IMR-90 (cell line): ENCODE results near the gene JPH3. TPM values are rescaled to one million over a fixed set of nuclear protein-coding genes. Genes with fewer than 3 reads are reported as not detected.

Source experiments
- ATAC-seq: fragments of 200-7000 bp; cut with Tn5 transposase; 2 replicates; pipeline ENCODE4 v1.9.1; 2020; ENCODE audit warnings: low read depth, mild to moderate bottlenecking, moderate library complexity
- BruUV-seq: library from RNA; stranded (reverse); fragments of 400-500 nt; replicated peaks from 2 replicates; lab custom pipeline; 2021; lab: Mats Ljungman, UMichigan
- CTCF ChIA-PET: fragments of 300-600 bp; formaldehyde crosslinking; extraction: SDS; loops from one replicate; lab custom pipeline; 2021; ENCODE audit warnings: antibody characterized with exemption; lab: Yijun Ruan, JAX
- POLR2A ChIA-PET: fragments of 300-600 bp; sonication (Branson Sonifier 250); formaldehyde crosslinking; loops from one replicate; lab custom pipeline; 2022; ENCODE audit warnings: antibody characterized with exemption; ENCODE audit not compliant: unreplicated experiment; lab: Charles Lee
- DNase-seq: peaks from one replicate; pipeline ENCODE4 v3.0.0; 2013
- H2AFZ ChIP-seq: replicated peaks from 2 replicates; pipeline ENCODE3; 2013; ENCODE audit warnings: low read length, mild to moderate bottlenecking; ENCODE audit not compliant: poor library complexity
- H2AK5ac ChIP-seq: 2 replicates; pipeline ENCODE4 v1.6.1; 2013; ENCODE audit warnings: low read depth, low read length, inconsistent platforms
- H2AK9ac ChIP-seq: replicated peaks from 2 replicates; pipeline ENCODE3; 2013; ENCODE audit warnings: mild to moderate bottlenecking, low read depth, low read length, moderate library complexity; ENCODE audit not compliant: poor library complexity
- H2BK120ac ChIP-seq: 2 replicates; pipeline ENCODE4 v1.6.1; 2013; ENCODE audit warnings: low read depth, low read length, inconsistent platforms
- H2BK15ac ChIP-seq: 3 replicates; pipeline ENCODE4 v1.6.1; 2013; ENCODE audit warnings: low read depth, low read length, inconsistent platforms
- H2BK20ac ChIP-seq: 2 replicates; pipeline ENCODE4 v1.6.1; 2013; ENCODE audit warnings: low read depth, mild to moderate bottlenecking, inconsistent platforms, low read length, moderate library complexity
- H2BK5ac ChIP-seq: 2 replicates; pipeline ENCODE4 v1.6.1; 2013; ENCODE audit warnings: mild to moderate bottlenecking, low read depth, low read length, inconsistent platforms; ENCODE audit not compliant: poor library complexity, severe bottlenecking
- H3K14ac ChIP-seq: replicated peaks from 2 replicates; pipeline ENCODE4 v1.6.1; 2013; ENCODE audit warnings: low read depth, low read length, inconsistent platforms
- H3K18ac ChIP-seq: 2 replicates; pipeline ENCODE4 v1.6.1; 2013; ENCODE audit warnings: low read depth, low read length, control low read depth
- H3K23ac ChIP-seq: 2 replicates; pipeline ENCODE4 v1.6.1; 2013; ENCODE audit warnings: low read depth, low read length, inconsistent platforms
- H3K27ac ChIP-seq: 2 replicates; pipeline ENCODE4 v1.5.1; 2013; ENCODE audit warnings: mild to moderate bottlenecking, control low read depth, low read length; ENCODE audit not compliant: insufficient read depth
- H3K27me3 ChIP-seq: 2 replicates; pipeline ENCODE4 v1.6.1; 2013; ENCODE audit warnings: low read length; ENCODE audit not compliant: control insufficient read depth, insufficient read depth
- H3K36me3 ChIP-seq: 2 replicates; pipeline ENCODE4 v1.6.1; 2013; ENCODE audit warnings: low read length, mixed read lengths; ENCODE audit not compliant: control insufficient read depth, insufficient read depth
- H3K4ac ChIP-seq: 2 replicates; pipeline ENCODE4 v1.6.1; 2013; ENCODE audit warnings: low read depth, low read length, inconsistent platforms
- H3K4me1 ChIP-seq: 2 replicates; pipeline ENCODE4 v1.6.1; 2013; ENCODE audit warnings: low read length, mixed read lengths; ENCODE audit not compliant: control insufficient read depth, insufficient read depth
- H3K4me2 ChIP-seq: 2 replicates; pipeline ENCODE4 v1.6.1; 2013; ENCODE audit warnings: low read depth, mild to moderate bottlenecking, control low read depth, low read length, moderate library complexity
- H3K4me3 ChIP-seq: 2 replicates; pipeline ENCODE4 v1.5.1; 2013; ENCODE audit warnings: low read depth, mild to moderate bottlenecking, control low read depth, low read length, moderate library complexity; ENCODE audit not compliant: insufficient read depth
- H3K56ac ChIP-seq: 2 replicates; pipeline ENCODE4 v1.6.1; 2013; ENCODE audit warnings: low read length, inconsistent platforms; ENCODE audit not compliant: insufficient read depth; ENCODE audit errors: extremely low read depth
- H3K79me1 ChIP-seq, 2 experiments: 2 replicates each; pipeline ENCODE4 v1.6.1; 2013; ENCODE audit warnings: low read length in 2 of 2, inconsistent platforms in 1 of 2, low read depth in 1 of 2
- H3K9ac ChIP-seq: 2 replicates; pipeline ENCODE4 v1.6.1; 2013; ENCODE audit warnings: low read depth, low read length, control low read depth
- H3K9me1 ChIP-seq: 2 replicates; pipeline ENCODE4 v1.6.1; 2013; ENCODE audit warnings: low read length, inconsistent platforms; ENCODE audit not compliant: insufficient read depth
- H3K9me3 ChIP-seq: 2 replicates; pipeline ENCODE4 v1.6.1; 2013; ENCODE audit warnings: low read length; ENCODE audit not compliant: control insufficient read depth, insufficient read depth
- H4K20me1 ChIP-seq: 2 replicates; pipeline ENCODE4 v1.6.1; 2013; ENCODE audit warnings: low read length, inconsistent platforms; ENCODE audit not compliant: insufficient read depth
- H4K5ac ChIP-seq: 2 replicates; pipeline ENCODE4 v1.6.1; 2013; ENCODE audit warnings: mild to moderate bottlenecking, low read depth, low read length, control low read depth
- H4K8ac ChIP-seq, 2 experiments: 2 replicates each; pipeline ENCODE4 v1.6.1; 2013; ENCODE audit warnings: low read depth in 2 of 2, low read length in 2 of 2, control low read depth in 1 of 2, inconsistent platforms in 1 of 2
- H4K91ac ChIP-seq: 2 replicates; pipeline ENCODE4 v1.6.1; 2013; ENCODE audit warnings: low read depth, low read length, inconsistent platforms; ENCODE audit not compliant: insufficient read depth
- BHLHE40 ChIP-seq: fragments of 150-350 bp; IDR thresholded peaks from 2 replicates; pipeline ENCODE4 v1.6.1; 2016; ENCODE audit warnings: mild to moderate bottlenecking, low read depth, low read length
- WGBS, 2 experiments: methylation state at CpG; one replicate each; pipeline versions ENCODE4 v1.1.5 to v1.1.7; 2013; ENCODE audit warnings: missing lambda C conversion rate in 2 of 2; ENCODE audit not compliant: insufficient read length in 1 of 2; ENCODE audit errors: extremely low coverage in 2 of 2; 5-methylcytosine and 5-hydroxymethylcytosine counted together
- dilution Hi-C: fragments of 300-500 bp; cut with HindIII; formaldehyde crosslinking; loops from one replicate; pipeline ENCODE4 v1.14.3; 2018; ENCODE audit warnings: low sequenced_read_pairs; ENCODE audit not compliant: unreplicated experiment
- in situ Hi-C: fragments of 300-500 bp; cut with MboI; formaldehyde crosslinking; loops from 3 replicates; pipeline ENCODE4 v1.14.3; 2019; ENCODE audit warnings: low sequenced_read_pairs, inconsistent platforms, mixed read lengths
- intact Hi-C: fragments of 100-400 bp; cut with micrococcal nuclease; formaldehyde crosslinking; loops from 2 replicates; pipeline ENCODE4 v1.10.0; 2022
- polyA plus RNA-seq, 3 experiments: library from polyadenylated mRNA; depleted of rRNA; stranded (reverse); fragments of >200 nt; gene quantifications; 2 replicates each; pipeline ENCODE4 v1.2.3, GENCODE V29; 2012; ENCODE audit warnings: low replicate concordance in 1 of 3
- total RNA-seq: library from RNA; depleted of rRNA; stranded (reverse); fragments of >200 nt; gene quantifications from 2 replicates; pipeline ENCODE4 v1.2.3, GENCODE V29; 2012
- TF ChIP-seq, protein P1 (sequence below): fragments of 150-350 bp; IDR thresholded peaks from 2 replicates; pipeline ENCODE4 v1.6.1; 2016; ENCODE audit warnings: low read depth, mild to moderate bottlenecking, low read length, moderate library complexity, borderline replicate concordance
- TF ChIP-seq, protein P2 (sequence below): fragments of 150-350 bp; IDR thresholded peaks from 2 replicates; pipeline ENCODE4 v1.6.1; 2017; ENCODE audit warnings: mild to moderate bottlenecking, antibody characterized with exemption, low read length, low read depth

JPH3 gene
- total and polyA plus RNA-seq, 2 of the 4 experiments (the other 2 are of a cell fraction): 0.03 TPM; not detected in 1

DNA sequence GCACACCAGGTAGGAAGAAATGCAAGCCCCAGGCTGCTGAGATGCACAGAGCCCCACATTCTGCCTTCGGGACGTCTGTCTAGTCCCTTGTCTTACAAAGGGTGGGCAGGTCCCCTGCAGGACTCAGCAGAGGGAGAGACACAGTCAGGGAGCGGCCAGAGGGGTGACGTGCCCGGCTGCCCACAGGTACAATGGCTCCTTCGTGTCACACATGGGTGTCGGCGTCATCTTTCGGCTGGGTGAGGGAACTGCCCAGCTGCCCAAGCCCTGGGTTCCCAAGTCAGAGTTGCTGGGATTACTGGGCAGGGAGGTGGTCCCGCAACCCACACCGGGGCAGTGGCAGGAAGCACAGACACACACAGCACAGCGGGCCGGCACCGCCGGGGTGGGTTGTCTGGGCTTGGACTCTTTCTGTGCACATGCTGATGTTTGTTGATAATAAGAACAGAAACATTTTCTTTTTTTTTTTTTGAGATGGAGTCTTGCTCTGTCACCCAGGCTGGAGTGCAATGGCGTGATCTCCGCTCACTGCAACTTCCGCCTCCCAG lies 80.6 kb downstream of the JPH3 start (continued):
- TF ChIP-seq, protein P1, sequence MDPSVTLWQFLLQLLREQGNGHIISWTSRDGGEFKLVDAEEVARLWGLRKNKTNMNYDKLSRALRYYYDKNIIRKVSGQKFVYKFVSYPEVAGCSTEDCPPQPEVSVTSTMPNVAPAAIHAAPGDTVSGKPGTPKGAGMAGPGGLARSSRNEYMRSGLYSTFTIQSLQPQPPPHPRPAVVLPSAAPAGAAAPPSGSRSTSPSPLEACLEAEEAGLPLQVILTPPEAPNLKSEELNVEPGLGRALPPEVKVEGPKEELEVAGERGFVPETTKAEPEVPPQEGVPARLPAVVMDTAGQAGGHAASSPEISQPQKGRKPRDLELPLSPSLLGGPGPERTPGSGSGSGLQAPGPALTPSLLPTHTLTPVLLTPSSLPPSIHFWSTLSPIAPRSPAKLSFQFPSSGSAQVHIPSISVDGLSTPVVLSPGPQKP: no peak
- TF ChIP-seq BHLHE40: no peak

DNA sequence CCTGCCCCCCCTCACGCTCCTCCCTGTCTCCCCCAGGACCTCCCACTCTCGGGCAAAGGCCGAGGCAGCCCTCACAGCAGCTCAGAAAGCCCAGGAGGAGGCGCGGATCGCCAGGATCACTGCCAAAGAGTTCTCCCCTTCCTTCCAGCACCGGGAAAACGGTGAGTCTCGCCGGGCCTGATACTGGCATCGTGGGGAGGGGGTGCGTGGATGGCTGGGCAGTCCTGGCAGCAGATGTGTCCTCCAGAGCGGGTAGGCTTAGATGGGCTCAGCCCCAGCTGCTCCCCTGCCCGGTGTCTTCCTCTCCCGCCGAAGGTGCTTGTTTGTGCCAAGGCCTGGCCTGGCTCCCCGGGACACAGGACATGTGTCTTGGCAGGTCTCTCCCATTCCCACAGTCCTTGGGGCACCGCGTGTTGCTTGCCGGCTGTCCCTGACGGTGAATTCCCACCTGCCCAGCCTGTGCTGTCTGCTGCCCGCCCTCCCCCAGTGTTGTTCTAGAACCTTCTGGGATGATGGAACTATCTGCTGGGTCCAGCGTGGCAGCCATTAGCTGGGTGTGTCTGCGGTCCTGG lies 81.9 kb downstream of the JPH3 start:
- no peak overlapping the region for H4K91ac ChIP-seq
- no peak overlapping the region for H2BK20ac ChIP-seq
- H3K4ac ChIP-seq: no peak overlapping the region
- no peak overlapping the region for H3K14ac ChIP-seq
- no peak overlapping the region for H4K8ac ChIP-seq
- POLR2A ChIA-PET: no interaction called here
- CTCF ChIA-PET: no interaction called here
- H3K27ac ChIP-seq: no peak overlapping the region
- H3K4me3 ChIP-seq: no peak overlapping the region
- H3K9me1 ChIP-seq: no peaks in the 10 kb centered on the region
- WGBS, 2 experiments: 80% methylated on average over 7 of the region's 24 CpGs; no CpG with 5 or more reads in 1 of the 2 experiments
- no peak overlapping the region for H2BK120ac ChIP-seq
- H3K23ac ChIP-seq: no peak overlapping the region
- peak overlapping the region; percentile 42 for H2AK9ac ChIP-seq
- TF ChIP-seq, protein P2, sequence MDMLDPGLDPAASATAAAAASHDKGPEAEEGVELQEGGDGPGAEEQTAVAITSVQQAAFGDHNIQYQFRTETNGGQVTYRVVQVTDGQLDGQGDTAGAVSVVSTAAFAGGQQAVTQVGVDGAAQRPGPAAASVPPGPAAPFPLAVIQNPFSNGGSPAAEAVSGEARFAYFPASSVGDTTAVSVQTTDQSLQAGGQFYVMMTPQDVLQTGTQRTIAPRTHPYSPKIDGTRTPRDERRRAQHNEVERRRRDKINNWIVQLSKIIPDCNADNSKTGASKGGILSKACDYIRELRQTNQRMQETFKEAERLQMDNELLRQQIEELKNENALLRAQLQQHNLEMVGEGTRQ: no peak
- intact Hi-C loops (no loop called here), dilution Hi-C loops (no loop called here), in situ Hi-C loops (no loop called here)
- H3K56ac ChIP-seq: no peak overlapping the region
- H2AFZ ChIP-seq: no peak overlapping the region
- ATAC-seq: no peak
- peaks cover 9% of the 10 kb centered on the region for H3K4me1 ChIP-seq
- no peaks in the 10 kb centered on the region for H3K36me3 ChIP-seq
- H3K9me3 ChIP-seq: no peaks in the 10 kb centered on the region
- H4K5ac ChIP-seq: no peak overlapping the region
- no peak overlapping the region for H2BK15ac ChIP-seq
- DNase-seq: no peak
- no peaks in the 10 kb centered on the region for H3K79me1 ChIP-seq
- H2BK5ac ChIP-seq: no peak overlapping the region
- H3K27me3 ChIP-seq: peaks cover 15% of the 10 kb centered on the region; the same call in 1 of the 2 replicates
- H3K4me2 ChIP-seq: no peak overlapping the region
- no peak overlapping the region for H2AK5ac ChIP-seq
- H3K18ac ChIP-seq: no peak overlapping the region
- no TSS peak for BruUV-seq
- no peak overlapping the region for H3K9ac ChIP-seq
- H4K20me1 ChIP-seq: no peaks in the 10 kb centered on the region
